GM19035 (cell line): ENCODE results near the gene SIVA1.
A peak's percentile ranks its signal among the peaks of the same experiment; 100 is the strongest.

Experiments
- ATAC-seq: cut with Tn5 transposase; IDR thresholded peaks from one replicate; pipeline ENCODE4 v1.9.1; 2021; ENCODE audit not compliant: unreplicated experiment

The SIVA1 gene

GRCh38 chr14:104752735-104753527, at the start of gene SIVA1:
TSS of gene SIVA1 (plus strand) at chr14:104753147. CDS start at chr14:104753202, 55 bp downstream.
- ATAC-seq: peak; percentile 89

- ATAC-seq: no peak
Measured at GRCh38 chr14:104703269-104703668, 49.7 kb upstream of the SIVA1 start.

GRCh38 chr14:104704252-104704651, 48.7 kb upstream of the SIVA1 start:
- ATAC-seq: no peak

GRCh38 chr14:104705340-104706047, 47.5 kb upstream of the SIVA1 start:
- no peak for ATAC-seq

GRCh38 chr14:104706733-104707607, 46.0 kb upstream of the SIVA1 start:
- no peak for ATAC-seq

GRCh38 chr14:104707608-104708595, 45.0 kb upstream of the SIVA1 start:
- no peak for ATAC-seq

GRCh38 chr14:104708606-104709268, 44.2 kb upstream of the SIVA1 start:
- no peak for ATAC-seq

GRCh38 chr14:104709387-104710039, 43.4 kb upstream of the SIVA1 start:
- ATAC-seq: no peak

GRCh38 chr14:104710071-104710735, 42.7 kb upstream of the SIVA1 start:
- no peak for ATAC-seq

- ATAC-seq: no peak
Measured at GRCh38 chr14:104712881-104713734, 39.8 kb upstream of the SIVA1 start.

- ATAC-seq: no peak
Measured at GRCh38 chr14:104714066-104714465, 38.9 kb upstream of the SIVA1 start.

- no peak for ATAC-seq
Measured at GRCh38 chr14:104714681-104715080, 38.3 kb upstream of the SIVA1 start.

GRCh38 chr14:104715416-104715815, 37.5 kb upstream of the SIVA1 start:
- ATAC-seq: no peak

- ATAC-seq: no peak
Measured at GRCh38 chr14:104715871-104716270, 37.1 kb upstream of the SIVA1 start.

- ATAC-seq: no peak
Measured at GRCh38 chr14:104717137-104717536, 35.8 kb upstream of the SIVA1 start.

- ATAC-seq: no peak
Measured at GRCh38 chr14:104717646-104718045, 35.3 kb upstream of the SIVA1 start.

GRCh38 chr14:104718147-104718546, 34.8 kb upstream of the SIVA1 start:
- ATAC-seq: no peak

GRCh38 chr14:104718871-104719270, 34.1 kb upstream of the SIVA1 start:
- ATAC-seq: no peak
